Fibroblast of pulmonary artery (primary cell): Measurements from ENCODE around the gene CTU2.

ENCODE experiments used
- DNase-seq: peaks from one replicate; pipeline ENCODE4 v3.0.0-alpha.2; 2010; ENCODE audit warnings: low read depth
- H3K4me3 ChIP-seq: replicated peaks from 2 replicates; pipeline ENCODE4 v1.5.1; 2011; ENCODE audit warnings: low read depth, mild to moderate bottlenecking, control low read depth, low read length, moderate library complexity
- CTCF ChIP-seq: IDR thresholded peaks from 2 replicates; pipeline ENCODE4 v1.5.1; 2011; ENCODE audit warnings: mild to moderate bottlenecking, control low read depth, low read length, inconsistent platforms; ENCODE audit errors: missing control alignments

CTU2 gene

GRCh38 chr16:88719933-88720296 is 13.6 kb downstream of the CTU2 start:
- H3K4me3 ChIP-seq = no peak overlapping the region
- TF ChIP-seq CTCF = no peak
- no peak for DNase-seq

DNA sequence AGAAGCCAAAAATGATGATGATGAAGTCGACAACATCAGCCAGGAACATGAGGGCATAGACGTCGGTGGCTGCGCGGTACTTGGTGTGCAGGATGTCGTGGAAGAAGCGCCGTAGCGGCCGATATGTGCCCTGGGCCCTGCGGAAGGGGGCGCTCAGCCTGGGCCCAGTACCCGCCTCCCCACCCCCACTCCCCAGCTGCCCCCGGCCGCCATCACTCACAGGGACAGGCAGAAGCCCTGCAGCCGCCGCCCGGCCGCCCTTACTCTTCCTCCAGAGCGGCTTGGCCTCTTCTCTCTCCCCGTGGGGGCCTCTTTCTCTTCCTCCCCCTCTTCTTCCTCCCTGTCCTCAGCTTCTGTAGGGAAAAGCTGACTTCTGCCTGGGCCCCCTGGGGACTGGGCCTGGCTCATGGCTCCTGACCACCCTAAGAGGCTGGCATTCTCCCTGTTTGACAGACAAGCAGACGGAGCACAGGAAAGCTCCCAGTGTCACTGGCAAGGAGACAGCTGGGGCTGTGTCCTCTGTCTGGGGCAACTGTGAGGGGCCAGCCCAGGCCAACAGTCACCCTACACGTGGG is 14.2 kb downstream of the CTU2 start:
- no peak overlapping the region for H3K4me3 ChIP-seq
- no peak for TF ChIP-seq CTCF
- no peak for DNase-seq

DNA sequence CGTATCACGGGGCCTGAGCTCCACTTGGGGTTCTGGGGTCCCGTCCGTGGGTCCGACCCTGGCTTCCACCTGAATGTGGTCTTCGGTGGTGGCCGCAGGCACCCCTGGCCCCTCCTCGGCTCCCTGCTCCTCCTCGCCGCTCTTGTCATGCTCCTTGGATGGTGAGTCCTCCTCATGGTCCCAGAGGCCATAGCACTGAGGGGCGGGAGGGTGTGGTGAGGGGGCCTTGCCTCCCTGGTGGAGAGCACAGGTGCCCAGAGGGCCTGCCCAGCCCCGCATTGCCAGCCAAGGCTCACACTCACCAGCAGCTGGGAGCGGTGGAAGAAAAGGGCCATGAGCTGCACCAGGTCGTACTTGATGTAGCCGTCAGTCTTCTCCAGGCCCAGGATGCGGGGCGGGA is 14.9 kb downstream of the CTU2 start:
- H3K4me3 ChIP-seq = no peak overlapping the region
- DNase-seq = no peak
- TF ChIP-seq CTCF = no peak

GRCh38 chr16:88721815-88722755 is 15.8 kb downstream of the CTU2 start:
- no peak for DNase-seq
- H3K4me3 ChIP-seq = no peak overlapping the region
- no peak for TF ChIP-seq CTCF

- no peak for DNase-seq
- no peak overlapping the region for H3K4me3 ChIP-seq
- no peak for TF ChIP-seq CTCF
These were observed 16.6 kb downstream of the CTU2 start for GRCh38 chr16:88722784-88723506.

- no peak for DNase-seq
- TF ChIP-seq CTCF = no peak
- H3K4me3 ChIP-seq = no peak overlapping the region
These were observed 17.2 kb downstream of the CTU2 start for GRCh38 chr16:88723507-88723887.
